ENCODE data around the gene KRT25.

Gene KRT25

GRCh38 chr17:40755231-40755630 lies at the start of gene KRT25:
Gene KRT25 (minus strand): TSS chr17:40755331. CDS start chr17:40755271, 60 bp downstream.
- no peak for FAIRE-seq

DNA sequence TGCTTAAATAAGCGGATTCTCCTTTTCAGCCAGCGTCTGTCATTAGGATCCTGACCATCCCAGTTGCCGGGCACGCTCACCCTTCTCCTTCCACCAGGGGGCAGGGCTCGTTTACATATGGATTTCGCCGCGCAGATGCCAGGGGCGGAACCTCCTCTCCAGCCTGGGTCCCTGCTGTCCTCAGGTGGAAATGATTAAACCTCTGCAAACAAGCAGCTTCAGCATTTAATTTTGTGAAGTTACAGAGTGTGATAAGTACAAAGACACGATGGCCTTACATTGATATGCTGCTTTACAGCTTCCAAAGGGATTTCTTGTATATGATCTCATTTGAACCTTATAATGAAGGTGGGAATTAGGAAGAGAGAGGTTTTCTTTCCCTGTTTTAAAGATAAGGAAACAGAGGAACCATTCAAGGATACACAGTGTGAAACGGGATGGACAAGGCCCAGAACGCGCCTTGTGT lies 48.5 kb upstream of the KRT25 start:
- FAIRE-seq, result peak; percentile 95

GRCh38 chr17:40801157-40801556 lies 46.0 kb upstream of the KRT25 start:
- FAIRE-seq, result no peak

- no peak for FAIRE-seq
These were observed 45.2 kb upstream of the KRT25 start for GRCh38 chr17:40800381-40800780.

DNA sequence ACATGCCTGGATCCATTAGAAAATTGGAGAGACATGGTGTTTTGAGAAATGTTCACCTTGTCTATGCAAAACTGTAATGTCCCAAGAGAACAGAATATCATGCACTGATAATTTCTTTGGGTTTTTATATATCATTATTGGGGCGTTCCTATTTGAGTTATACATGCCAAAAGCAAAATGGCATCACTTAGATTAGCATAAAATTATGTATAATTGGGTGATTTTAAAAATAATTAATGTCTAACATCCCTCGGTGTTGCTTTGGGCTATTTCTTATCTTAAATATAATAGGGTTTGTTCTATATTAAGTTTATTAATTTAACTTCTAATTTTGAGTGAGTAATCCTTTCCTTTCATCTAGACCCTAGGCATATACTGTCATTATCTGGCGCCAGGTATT lies 44.7 kb upstream of the KRT25 start, which contains the start of gene KRT28:
TSS of gene KRT28 (minus strand) at position 101 of the 400 bp plus-strand sequence. CDS start at position 35, 66 bp downstream.
- no peak for FAIRE-seq

GRCh38 chr17:40796846-40797245 lies 41.7 kb upstream of the KRT25 start:
- FAIRE-seq, result no peak

DNA sequence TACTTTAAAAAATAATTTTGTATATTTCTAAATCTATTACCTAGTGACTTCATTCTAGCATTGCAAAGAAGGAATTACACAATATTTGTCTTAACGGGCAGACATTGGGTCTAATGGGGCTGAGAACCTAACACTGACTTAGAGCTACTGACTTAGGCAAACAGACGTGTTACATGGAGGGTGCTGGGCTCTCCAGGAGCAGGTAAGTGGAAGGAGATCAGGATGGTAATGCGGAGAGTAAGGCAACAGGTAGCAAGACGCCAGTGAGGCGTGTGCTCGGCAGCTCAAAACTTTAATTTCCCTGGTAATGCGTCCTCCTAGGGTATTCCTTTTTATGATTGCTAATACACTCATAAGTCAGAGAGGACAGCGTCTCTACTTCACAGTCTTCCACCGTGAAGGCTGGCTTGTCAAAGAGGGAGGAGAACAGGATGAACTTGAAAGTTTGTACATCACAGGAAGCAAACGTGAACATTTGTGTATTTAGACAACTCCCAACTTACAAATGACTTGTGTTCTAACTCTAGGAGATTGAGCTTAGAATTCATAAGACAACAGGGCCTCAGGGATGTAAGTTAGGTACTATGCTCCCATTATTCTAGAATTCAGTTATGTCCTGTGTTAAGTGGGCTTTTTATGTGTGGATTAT lies 40.0 kb upstream of the KRT25 start:
- FAIRE-seq, result no peak

GRCh38 chr17:40794466-40794865 lies 39.3 kb upstream of the KRT25 start:
- no peak for FAIRE-seq

- no peak for FAIRE-seq
These were observed 38.7 kb upstream of the KRT25 start for GRCh38 chr17:40793832-40794231.

DNA sequence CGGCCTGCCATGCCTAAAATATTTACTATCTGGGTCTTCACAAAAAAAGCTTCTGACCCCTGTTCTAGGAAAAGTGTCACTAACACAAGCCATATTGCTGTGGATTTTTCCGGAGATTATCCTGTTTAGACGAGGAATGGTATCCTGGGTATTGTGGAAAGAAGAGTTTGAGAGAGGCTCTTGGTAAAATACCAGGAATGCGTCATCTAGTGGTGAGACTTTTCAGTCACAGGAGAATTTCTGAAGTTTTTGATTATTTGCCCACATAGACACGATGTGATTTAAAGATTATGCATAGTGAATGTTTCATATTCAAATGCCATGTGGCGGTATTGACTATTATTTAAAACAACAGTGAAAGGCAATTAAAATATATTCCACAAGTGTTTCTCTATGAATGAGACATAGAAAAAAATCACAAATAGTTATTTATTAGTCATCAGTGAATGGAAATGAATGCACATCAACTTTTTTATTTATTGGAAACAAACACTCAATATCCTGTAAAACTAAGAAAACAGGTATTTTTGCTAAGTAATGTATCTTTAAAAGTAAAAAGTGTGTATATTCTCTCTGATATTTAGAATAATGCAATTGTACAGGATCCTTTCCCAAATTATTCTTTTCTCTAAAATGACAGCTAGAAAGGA lies 36.8 kb upstream of the KRT25 start:
- no peak for FAIRE-seq

DNA sequence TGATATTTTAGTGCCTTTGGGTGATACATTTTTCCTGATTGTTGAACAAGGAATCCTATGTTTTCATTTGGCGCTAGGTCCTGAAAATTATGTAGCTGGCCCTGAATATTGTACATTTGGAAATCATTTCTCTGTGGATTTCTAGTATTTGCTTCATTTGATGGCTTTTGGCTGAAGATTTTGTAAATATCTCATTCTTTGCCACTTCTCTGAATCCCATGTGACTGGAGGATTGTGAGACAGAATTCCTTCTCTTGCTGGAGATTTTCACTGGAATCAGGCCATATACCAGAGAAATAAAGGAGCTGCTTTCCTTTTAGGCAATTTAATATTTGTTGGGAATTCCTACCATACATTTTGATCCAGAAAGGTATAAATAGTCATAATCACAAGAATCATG lies 36.0 kb upstream of the KRT25 start:
- FAIRE-seq, result no peak

DNA sequence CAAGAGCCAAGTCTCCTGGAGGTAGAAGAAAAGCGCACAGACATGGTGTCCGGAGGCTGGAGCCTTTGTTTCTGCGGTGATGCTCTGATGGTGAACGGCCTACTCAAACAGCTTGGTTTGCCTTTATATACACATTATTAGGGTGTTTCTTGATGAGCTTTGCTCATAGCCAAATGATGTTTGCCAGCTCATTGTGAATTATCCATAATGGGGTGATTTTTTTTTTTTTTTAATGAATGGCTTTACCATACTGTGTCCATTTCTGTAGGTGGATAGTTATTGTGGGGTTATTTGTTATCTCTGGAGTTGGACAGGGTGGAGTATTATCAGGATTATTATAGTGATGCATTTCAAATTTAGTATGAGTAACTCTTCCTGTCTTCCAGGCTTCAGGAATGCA lies 27.3 kb upstream of the KRT25 start, which contains the start of gene KRT27:
TSS of gene KRT27 (minus strand) at position 101 of the 400 bp plus-strand sequence. CDS start at position 44, 57 bp downstream.
- FAIRE-seq, result no peak

GRCh38 chr17:40779181-40779909 lies 24.2 kb upstream of the KRT25 start:
- FAIRE-seq, result no peak

- FAIRE-seq, result no peak
These were observed 23.3 kb upstream of the KRT25 start for GRCh38 chr17:40778461-40778860.

DNA sequence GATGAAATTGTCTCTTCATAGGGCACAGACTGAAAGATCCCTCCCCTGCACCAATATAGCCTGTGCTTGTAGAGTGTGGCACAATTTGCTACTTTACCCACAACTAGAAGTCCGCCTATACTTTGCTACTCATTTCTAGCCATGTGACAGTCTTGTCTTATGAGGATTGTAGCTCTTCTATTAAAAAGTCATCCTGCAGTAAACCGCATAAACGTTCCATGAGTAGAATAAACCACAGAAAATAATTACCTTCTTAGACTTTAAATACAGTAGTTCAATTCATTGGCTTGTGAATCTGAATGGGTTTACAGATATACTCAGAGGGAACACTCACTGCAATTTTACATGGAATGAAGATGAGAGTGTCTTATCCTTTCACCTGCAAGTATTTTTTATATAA lies 22.8 kb upstream of the KRT25 start:
- FAIRE-seq, result no peak

DNA sequence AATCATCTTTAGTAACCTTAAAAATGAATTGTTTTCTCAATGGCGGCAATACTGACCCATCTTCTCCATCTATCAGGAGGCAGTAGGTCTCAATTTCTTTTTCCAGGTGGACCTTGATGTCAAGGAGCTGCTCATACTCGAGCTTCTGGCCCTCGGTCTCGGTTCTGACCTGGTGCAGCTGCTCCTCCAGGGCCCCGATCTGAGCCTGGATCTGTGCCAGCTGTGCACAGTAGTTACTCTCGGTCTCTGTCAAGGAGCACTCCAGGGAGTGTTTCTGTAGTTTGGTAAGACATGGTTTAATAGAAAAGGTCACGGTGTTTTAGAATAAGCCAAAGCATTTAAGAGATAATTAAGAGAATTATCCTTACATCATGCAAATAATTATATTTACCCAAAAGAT lies 22.3 kb upstream of the KRT25 start:
- FAIRE-seq, result no peak

GRCh38 chr17:40775945-40776344 lies 20.8 kb upstream of the KRT25 start:
- FAIRE-seq, result no peak

DNA sequence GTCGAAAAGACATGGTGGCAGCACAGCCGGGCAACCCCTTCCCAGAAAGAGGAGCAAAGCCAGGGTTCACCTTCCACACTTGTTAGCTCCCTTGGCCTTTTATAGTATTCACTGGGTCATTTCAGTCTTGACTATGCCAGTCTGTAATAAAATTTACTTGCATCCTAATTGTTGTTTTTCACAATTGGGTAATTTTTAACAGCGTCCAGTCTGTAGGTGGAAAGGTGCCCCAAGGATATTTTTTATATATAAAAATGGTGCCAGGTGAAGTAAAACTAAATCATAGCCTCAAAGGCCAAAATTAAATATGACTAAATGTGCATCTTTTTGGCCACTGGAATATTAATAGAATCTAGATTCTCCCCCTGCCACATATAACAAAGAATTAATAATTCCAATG lies 17.0 kb upstream of the KRT25 start, which contains the start of gene KRT26:
TSS of gene KRT26 (minus strand) at position 101 of the 400 bp plus-strand sequence. CDS start at position 13, 88 bp downstream.
- FAIRE-seq, result no peak

GRCh38 chr17:40765657-40766056 lies 10.5 kb upstream of the KRT25 start:
- no peak for FAIRE-seq

DNA sequence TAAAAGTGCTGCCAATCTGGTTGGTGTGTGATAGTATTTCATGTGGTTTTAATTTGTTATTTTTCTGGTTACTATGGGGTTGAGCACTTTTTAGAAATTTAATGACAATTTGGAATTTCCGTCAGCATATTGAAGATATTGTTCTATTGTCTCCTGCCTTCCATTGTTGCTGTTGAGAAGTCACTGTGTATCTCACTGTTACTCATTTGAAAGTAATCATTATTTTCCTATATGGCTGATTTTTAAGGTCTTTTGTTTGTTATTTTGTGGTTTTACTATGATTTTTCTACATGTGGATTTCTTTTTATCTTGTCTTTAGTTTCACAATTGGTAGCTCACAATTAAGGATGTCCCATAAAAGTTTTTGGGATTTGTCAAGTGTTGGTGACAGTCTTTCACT lies 8.6 kb upstream of the KRT25 start:
- no peak for FAIRE-seq

- no peak for FAIRE-seq
These were observed 5.2 kb upstream of the KRT25 start for GRCh38 chr17:40760105-40761016.

DNA sequence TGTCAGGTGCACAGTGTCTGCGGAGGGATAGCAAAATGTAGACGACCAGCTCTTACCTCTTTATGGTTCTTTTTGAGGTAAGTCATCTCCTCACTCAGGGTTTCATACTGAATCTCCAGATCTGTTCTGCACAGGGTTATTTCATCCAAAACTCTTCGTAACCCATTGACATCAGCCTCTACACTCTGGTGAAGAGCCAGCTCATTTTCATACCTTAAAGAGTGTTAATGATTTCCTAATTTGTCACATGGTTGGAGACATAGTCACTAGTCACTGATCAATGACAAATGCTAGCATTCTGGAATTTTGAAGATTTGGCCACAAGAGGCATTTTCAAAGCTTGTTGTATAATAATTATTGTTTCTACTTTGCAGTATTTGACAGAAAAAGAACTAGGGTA lies 1.3 kb downstream of the KRT25 start:
- FAIRE-seq, result no peak

DNA sequence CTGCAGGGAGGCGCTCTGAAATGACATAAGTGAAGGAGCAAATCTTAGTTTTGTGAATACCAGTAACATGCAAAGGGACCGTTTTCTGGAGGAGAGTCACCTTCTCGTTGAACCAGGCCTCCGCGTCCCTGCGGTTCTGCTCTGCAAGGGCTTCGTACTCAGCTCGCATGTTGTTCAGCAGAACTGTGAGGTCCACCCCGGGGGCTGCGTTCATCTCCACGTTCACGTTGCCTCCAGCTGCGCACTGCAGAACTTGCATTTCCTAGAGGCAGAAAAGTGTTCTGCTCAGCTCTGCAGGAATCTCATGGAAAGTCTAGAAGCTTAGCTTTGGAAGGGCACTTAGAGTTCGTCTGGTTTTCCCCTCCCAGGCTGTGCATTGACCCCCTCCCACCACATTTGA lies 4.1 kb downstream of the KRT25 start:
- no peak for FAIRE-seq

Measured in G401.6 (cell line).